ENCODE measurements around the gene MACF1. TPM values are rescaled to one million over a fixed set of nuclear protein-coding genes. Genes with fewer than 3 reads are reported as not detected.

Gene MACF1
- polyA plus RNA-seq, 1 of the 3 experiments (the other 2 are of a cell fraction), result 37.6 TPM

- H3K27me3 ChIP-seq (ENCODE audit: insufficient read depth), result no peaks in the 10 kb centered on the region
- H3K9me3 ChIP-seq, result no peaks in the 10 kb centered on the region
- H3K79me2 ChIP-seq (ENCODE audit: insufficient read depth), result peaks cover 84% of the 10 kb centered on the region
- H3K9me2 ChIP-seq, result no peaks in the 10 kb centered on the region
- 97% methylated on average over 3 of the region's 3 CpGs for WGBS (ENCODE audit: low lambda C conversion rate)
- peaks cover 0 to 19% of the 10 kb centered on the region in 2 experiments for H3K36me3 ChIP-seq (replicated peaks in 1 of 2; ENCODE audit: control insufficient read depth in 1 of 2, insufficient read depth in 2 of 2, low read length in 1 of 2)
- CTCF ChIA-PET, result interaction anchor here (1.2 to 4.5 kb wide), 2 partner anchors 10 to 18 kb away, joined by 3 to 17 read pairs; no protein-coding TSS in a partner anchor
- H3K27ac ChIP-seq (ENCODE audit: low read depth in 2 of 2, low read length in 1 of 2), result no peak overlapping the region
- H4K20me1 ChIP-seq (ENCODE audit: insufficient read depth), result peaks cover 17% of the 10 kb centered on the region
- H3K4me2 ChIP-seq, result no peak overlapping the region
- POLR2A ChIA-PET, result interaction anchor here (0.6 kb wide), 2 partner anchors 66 to 177 kb away, joined by 3 to 5 read pairs; no protein-coding TSS in a partner anchor
- H3K4me3 ChIP-seq (ENCODE audit: low read depth in 2 of 2, low read length in 1 of 2), result no peak overlapping the region
- peaks cover 8 to 33% of the 10 kb centered on the region in 2 experiments; a peak in 3 of 4 replicates for H3K4me1 ChIP-seq (ENCODE audit: control insufficient read depth in 1 of 2, insufficient read depth in 2 of 2, low read depth in 1 of 2, low read length in 1 of 2)
- peaks cover 63% of the 10 kb centered on the region for H3F3A ChIP-seq (replicated peaks; ENCODE audit: insufficient read depth)
- TF ChIP-seq, protein P1, sequence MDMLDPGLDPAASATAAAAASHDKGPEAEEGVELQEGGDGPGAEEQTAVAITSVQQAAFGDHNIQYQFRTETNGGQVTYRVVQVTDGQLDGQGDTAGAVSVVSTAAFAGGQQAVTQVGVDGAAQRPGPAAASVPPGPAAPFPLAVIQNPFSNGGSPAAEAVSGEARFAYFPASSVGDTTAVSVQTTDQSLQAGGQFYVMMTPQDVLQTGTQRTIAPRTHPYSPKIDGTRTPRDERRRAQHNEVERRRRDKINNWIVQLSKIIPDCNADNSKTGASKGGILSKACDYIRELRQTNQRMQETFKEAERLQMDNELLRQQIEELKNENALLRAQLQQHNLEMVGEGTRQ (IDR thresholded peaks at IDR 0.05; ENCODE audit: borderline replicate concordance, low read depth, low read length), result no peak
- TF ChIP-seq GATA2 (CRISPR knock-in tag; IDR thresholded peaks at IDR 0.05) (no peak), POLR2AphosphoS5 (IDR thresholded peaks at IDR 0.05; ENCODE audit: low read depth, low read length) (no peak), TCF12 (IDR thresholded peaks at IDR 0.05) (no peak), FOXJ3 (CRISPR knock-in tag; IDR thresholded peaks at IDR 0.05) (no peak), FOSL2 (IDR thresholded peaks at IDR 0.05; ENCODE audit: borderline replicate concordance, low read depth) (no peak)
- TF ChIP-seq, protein P2, sequence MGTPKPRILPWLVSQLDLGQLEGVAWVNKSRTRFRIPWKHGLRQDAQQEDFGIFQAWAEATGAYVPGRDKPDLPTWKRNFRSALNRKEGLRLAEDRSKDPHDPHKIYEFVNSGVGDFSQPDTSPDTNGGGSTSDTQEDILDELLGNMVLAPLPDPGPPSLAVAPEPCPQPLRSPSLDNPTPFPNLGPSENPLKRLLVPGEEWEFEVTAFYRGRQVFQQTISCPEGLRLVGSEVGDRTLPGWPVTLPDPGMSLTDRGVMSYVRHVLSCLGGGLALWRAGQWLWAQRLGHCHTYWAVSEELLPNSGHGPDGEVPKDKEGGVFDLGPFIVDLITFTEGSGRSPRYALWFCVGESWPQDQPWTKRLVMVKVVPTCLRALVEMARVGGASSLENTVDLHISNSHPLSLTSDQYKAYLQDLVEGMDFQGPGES (IDR thresholded peaks at IDR 0.05; ENCODE audit: low read depth, low read length), result no peak
- TF ChIP-seq, protein P3, sequence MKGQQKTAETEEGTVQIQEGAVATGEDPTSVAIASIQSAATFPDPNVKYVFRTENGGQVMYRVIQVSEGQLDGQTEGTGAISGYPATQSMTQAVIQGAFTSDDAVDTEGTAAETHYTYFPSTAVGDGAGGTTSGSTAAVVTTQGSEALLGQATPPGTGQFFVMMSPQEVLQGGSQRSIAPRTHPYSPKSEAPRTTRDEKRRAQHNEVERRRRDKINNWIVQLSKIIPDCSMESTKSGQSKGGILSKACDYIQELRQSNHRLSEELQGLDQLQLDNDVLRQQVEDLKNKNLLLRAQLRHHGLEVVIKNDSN (IDR thresholded peaks at IDR 0.05; ENCODE audit: borderline replicate concordance, low read depth), result no peak
- TF ChIP-seq, protein P4, sequence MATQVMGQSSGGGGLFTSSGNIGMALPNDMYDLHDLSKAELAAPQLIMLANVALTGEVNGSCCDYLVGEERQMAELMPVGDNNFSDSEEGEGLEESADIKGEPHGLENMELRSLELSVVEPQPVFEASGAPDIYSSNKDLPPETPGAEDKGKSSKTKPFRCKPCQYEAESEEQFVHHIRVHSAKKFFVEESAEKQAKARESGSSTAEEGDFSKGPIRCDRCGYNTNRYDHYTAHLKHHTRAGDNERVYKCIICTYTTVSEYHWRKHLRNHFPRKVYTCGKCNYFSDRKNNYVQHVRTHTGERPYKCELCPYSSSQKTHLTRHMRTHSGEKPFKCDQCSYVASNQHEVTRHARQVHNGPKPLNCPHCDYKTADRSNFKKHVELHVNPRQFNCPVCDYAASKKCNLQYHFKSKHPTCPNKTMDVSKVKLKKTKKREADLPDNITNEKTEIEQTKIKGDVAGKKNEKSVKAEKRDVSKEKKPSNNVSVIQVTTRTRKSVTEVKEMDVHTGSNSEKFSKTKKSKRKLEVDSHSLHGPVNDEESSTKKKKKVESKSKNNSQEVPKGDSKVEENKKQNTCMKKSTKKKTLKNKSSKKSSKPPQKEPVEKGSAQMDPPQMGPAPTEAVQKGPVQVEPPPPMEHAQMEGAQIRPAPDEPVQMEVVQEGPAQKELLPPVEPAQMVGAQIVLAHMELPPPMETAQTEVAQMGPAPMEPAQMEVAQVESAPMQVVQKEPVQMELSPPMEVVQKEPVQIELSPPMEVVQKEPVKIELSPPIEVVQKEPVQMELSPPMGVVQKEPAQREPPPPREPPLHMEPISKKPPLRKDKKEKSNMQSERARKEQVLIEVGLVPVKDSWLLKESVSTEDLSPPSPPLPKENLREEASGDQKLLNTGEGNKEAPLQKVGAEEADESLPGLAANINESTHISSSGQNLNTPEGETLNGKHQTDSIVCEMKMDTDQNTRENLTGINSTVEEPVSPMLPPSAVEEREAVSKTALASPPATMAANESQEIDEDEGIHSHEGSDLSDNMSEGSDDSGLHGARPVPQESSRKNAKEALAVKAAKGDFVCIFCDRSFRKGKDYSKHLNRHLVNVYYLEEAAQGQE (IDR thresholded peaks at IDR 0.05; ENCODE audit: low read depth, low read length), result no peak
- H2AFZ ChIP-seq (ENCODE audit: low read depth), result no peak overlapping the region
- no peak overlapping the region for H3K9ac ChIP-seq
- DNase-seq, result no peak
These were observed 6.2 kb downstream of the MACF1 start for GRCh38 chr1:39210649-39211048.

GRCh38 chr1:39212499-39212898, 8.0 kb downstream of the MACF1 start:
- Histone ChIP-seq H3K9me2 (no peaks in the 10 kb centered on the region), H3K36me3 (replicated peaks in 1 of 2; ENCODE audit: control insufficient read depth in 1 of 2, insufficient read depth in 2 of 2, low read length in 1 of 2) (peaks cover 0 to 19% of the 10 kb centered on the region in 2 experiments), H3K9ac (no peak overlapping the region), H3K4me1 (ENCODE audit: control insufficient read depth in 1 of 2, insufficient read depth in 2 of 2, low read depth in 1 of 2, low read length in 1 of 2) (peaks cover 8 to 43% of the 10 kb centered on the region in 2 experiments), H2AFZ (ENCODE audit: low read depth) (no peak overlapping the region), H3K9me3 (no peaks in the 10 kb centered on the region), H3K27ac (ENCODE audit: low read depth in 2 of 2, low read length in 1 of 2) (peak overlapping the region in 1 of 2 experiments; percentile 96; a peak in 3 of 4 replicates), H3K27me3 (ENCODE audit: insufficient read depth) (no peaks in the 10 kb centered on the region), H3K4me3 (ENCODE audit: low read depth in 2 of 2, low read length in 1 of 2) (no peak overlapping the region), H4K20me1 (ENCODE audit: insufficient read depth) (peaks cover 25% of the 10 kb centered on the region), H3K4me2 (peak overlapping the region; percentile 74), H3K79me2 (ENCODE audit: insufficient read depth) (peaks cover 84% of the 10 kb centered on the region), H3F3A (replicated peaks; ENCODE audit: insufficient read depth) (peaks cover 46% of the 10 kb centered on the region)
- ChIA-PET POLR2A (no interaction called here), CTCF (interaction anchor here (1.0 to 4.5 kb wide), 2 partner anchors 15 to 20 kb away, joined by 3 to 17 read pairs; no protein-coding TSS in a partner anchor)
- no peak for DNase-seq
- 93% methylated on average over 8 of the region's 8 CpGs for WGBS (ENCODE audit: low lambda C conversion rate)
- TF ChIP-seq, protein P3 (IDR thresholded peaks at IDR 0.05; ENCODE audit: borderline replicate concordance, low read depth), result no peak
- TF ChIP-seq SIN3A (IDR thresholded peaks at IDR 0.05; ENCODE audit: borderline replicate concordance, low read depth, low read length) (no peak), FOSL2 (IDR thresholded peaks at IDR 0.05; ENCODE audit: borderline replicate concordance, low read depth) (no peak), ELF1 (IDR thresholded peaks at IDR 0.05) (no peak), GATA2 (CRISPR knock-in tag; IDR thresholded peaks at IDR 0.05) (no peak), NRF1 (IDR thresholded peaks at IDR 0.05; ENCODE audit: low read depth, low read length) (no peak), YY1 (IDR thresholded peaks at IDR 0.05; ENCODE audit: low read depth) (no peak), MEF2A (IDR thresholded peaks at IDR 0.05; ENCODE audit: borderline replicate concordance, low read depth) (no peak), RAD21 (IDR thresholded peaks at IDR 0.05; ENCODE audit: low read length) (no peak)
- TF ChIP-seq, protein P4 (IDR thresholded peaks at IDR 0.05; ENCODE audit: low read depth, low read length), result no peak

Data from SK-N-SH (cell line).